HTR-8/SVneo (cell line): ENCODE measurements around the gene PLCB3.

Experiments
- DNase-seq: peaks from one replicate; pipeline ENCODE4 v3.0.0; 2011; ENCODE audit warnings: low spot score, mixed read lengths; ENCODE audit not compliant: insufficient read length
- FAIRE-seq: peaks from 2 replicates; lab custom pipeline; 2011; peaks lifted over from hg19 to GRCh38; lab: Jason Lieb, UNC

The PLCB3 gene

GRCh38 chr11:64262271-64263002 is 11.1 kb downstream of the PLCB3 start:
- FAIRE-seq (no peak), DNase-seq (no peak)

GRCh38 chr11:64263021-64263946 is 12.0 kb downstream of the PLCB3 start:
- DNase-seq (no peak), FAIRE-seq (no peak)

DNA sequence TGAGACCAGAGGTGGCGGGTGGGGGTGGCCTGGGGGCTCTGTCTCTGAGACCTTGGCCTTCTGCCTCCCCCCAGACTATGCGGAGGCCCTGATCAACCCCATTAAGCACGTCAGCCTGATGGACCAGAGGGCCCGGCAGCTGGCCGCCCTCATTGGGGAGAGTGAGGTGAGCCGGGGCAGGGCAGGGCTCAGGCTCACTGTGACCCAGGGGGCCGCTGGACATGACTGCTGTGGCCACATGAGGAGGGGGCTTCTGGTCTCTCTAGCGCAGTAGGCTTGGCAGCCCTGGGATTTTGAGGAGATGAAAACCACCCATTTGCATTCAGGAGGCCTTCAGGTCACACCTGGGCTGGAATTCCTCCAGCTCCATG is 12.6 kb downstream of the PLCB3 start:
- FAIRE-seq (no peak), DNase-seq (no peak)

DNA sequence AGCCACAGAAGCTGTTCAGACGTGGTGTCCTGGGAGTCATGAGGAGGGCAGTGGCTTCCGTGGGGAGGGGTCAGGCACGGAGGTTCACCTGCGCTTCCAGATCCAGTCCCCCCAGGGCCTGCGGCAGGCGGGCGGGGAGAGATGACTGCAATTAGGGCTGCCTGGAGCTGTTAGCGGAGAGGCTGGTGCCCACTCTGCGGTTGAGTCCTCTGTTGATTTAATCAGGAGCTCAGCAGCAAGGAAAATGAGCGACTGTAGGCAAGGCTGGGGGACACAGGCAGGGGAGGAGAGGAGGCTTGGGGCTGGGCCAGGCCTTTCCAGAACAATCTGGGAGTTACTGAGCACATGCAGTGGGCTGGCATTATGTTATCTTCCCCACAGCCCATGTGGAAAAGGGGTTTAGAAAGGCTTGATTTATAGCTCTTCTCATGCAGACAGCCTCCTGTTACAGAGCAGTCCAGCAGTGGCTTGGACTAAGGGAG is 13.1 kb downstream of the PLCB3 start:
- no peak for DNase-seq
- FAIRE-seq, result no peak

DNA sequence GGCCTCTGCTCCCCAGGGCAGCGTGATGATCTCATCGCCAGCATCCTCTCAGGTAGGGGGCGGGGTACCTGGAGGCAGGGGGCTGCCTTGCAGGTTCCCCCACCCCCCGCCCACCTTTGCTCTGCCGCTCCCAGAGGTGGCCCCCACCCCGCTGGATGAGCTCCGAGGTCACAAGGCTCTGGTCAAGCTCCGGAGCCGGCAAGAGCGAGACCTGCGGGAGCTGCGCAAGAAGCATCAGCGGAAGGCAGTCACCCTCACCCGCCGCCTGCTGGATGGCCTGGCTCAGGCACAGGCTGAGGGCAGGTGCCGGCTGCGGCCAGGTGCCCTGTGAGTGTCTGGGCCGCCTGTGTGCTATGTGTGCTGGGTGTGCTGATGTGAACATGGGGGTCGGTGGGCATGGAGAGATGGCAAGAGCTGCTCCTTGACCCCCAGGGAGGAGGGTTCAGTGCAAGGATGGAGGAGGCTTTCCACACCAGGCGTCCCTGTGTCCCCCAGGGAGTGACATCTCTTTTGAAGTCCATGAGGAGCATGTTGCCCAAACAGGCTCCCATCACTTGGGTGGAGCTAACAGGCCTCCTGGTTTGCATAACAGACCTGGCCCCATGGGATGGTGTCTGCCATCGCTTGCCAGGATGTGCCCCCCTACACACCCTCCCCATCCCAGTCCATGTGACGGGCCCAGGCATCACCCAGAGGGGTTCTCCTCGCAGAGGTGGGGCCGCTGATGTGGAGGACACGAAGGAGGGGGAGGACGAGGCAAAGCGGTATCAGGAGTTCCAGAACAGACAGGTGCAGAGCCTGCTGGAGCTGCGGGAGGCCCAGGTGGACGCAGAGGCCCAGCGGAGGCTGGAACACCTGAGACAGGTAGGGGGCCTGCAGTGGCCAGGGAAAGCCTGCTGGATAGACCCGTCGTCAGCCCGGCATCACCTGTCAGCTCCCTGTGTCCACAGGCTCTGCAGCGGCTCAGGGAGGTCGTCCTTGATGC is 14.1 kb downstream of the PLCB3 start:
- no peak for DNase-seq
- FAIRE-seq, result no peak

DNA sequence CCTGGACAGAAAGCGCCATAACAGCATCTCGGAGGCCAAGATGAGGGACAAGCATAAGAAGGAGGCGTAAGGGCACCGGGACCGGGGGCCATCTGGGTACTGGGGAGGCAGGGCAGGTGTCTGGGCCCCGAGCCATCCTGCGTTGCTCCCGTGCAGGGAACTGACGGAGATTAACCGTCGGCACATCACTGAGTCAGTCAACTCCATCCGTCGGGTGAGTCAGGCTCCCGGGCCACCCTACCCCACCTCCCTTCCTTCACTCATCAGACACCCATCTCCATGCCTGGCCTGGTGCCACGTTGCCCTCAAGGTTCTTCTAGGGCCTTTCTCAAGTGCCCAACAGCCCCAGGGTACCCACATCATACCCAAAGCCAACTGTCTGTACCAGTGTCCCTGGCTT is 15.0 kb downstream of the PLCB3 start:
- DNase-seq (no peak), FAIRE-seq (no peak)

- no peak for DNase-seq
- no peak for FAIRE-seq
Observed at GRCh38 chr11:64267207-64267945, 16.0 kb downstream of the PLCB3 start.

GRCh38 chr11:64268025-64268892 is 16.9 kb downstream of the PLCB3 start:
- FAIRE-seq (no peak), DNase-seq (peak; percentile 7)

DNA sequence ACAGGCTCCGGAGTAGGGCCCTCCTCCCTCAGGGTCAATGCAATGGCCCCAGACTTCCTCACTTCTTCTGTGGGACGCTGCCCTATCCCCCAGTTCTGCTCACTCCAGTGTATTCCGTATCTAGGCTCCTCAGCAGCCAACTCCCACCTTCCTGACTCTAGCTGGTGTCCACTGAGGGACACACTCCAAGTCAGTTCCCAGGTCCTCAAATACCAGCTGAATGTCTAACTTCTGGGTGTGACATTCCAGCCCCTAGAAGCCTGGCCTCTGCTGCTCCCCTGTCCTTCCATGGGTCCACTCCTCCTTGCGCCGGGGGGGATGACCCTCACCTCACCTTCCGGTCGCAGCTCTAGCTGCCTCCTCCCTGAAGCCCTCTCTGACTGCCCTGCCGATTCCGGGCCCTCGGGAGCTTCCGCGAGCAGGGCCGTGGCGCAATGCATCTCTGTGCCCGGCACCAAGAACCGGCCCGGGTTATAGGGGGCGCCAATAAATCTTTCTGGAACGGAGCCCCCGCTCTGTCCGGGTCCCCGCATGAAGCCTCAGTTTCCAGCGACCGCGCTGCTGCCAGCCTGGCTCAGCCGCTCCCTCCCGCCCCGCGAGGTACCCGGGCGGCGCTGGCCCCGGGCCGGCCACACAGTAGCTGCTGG is 17.7 kb downstream of the PLCB3 start:
- DNase-seq (peak; percentile 18), FAIRE-seq (no peak)

DNA sequence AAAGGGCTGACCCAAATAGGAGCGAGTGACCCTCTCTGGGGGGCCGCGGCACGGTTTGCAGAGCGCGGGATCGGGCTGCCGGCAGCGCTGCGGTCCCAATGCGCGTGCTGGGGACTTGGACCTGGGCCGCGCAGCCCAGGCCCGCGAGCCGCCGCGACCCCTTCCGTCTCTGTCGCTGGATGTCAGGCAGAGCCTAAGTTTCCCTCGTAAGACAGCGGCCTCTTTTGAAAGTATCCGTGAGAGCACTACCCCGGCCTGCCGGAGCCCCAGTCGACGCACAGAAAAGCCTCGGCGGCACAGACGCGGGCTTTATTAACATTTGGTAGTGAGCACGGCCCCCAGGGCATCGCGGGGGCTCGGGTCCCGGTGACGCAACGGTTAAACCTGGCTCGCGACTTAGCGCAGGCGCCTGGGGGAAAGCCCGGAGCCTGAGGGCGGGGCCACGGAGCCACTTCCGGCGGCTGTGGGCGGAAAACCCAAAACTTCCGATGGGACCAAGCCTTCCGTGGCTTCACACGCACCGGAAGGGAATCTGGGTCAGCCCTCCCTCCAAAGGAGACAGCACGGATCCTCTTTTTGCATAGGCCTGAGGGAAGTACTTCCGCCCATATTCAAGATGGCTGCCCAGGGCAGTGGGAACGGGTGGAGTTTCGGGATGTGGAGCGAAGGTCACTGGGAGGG is 18.4 kb downstream of the PLCB3 start:
- DNase-seq (peak; percentile 92), FAIRE-seq (no peak)

DNA sequence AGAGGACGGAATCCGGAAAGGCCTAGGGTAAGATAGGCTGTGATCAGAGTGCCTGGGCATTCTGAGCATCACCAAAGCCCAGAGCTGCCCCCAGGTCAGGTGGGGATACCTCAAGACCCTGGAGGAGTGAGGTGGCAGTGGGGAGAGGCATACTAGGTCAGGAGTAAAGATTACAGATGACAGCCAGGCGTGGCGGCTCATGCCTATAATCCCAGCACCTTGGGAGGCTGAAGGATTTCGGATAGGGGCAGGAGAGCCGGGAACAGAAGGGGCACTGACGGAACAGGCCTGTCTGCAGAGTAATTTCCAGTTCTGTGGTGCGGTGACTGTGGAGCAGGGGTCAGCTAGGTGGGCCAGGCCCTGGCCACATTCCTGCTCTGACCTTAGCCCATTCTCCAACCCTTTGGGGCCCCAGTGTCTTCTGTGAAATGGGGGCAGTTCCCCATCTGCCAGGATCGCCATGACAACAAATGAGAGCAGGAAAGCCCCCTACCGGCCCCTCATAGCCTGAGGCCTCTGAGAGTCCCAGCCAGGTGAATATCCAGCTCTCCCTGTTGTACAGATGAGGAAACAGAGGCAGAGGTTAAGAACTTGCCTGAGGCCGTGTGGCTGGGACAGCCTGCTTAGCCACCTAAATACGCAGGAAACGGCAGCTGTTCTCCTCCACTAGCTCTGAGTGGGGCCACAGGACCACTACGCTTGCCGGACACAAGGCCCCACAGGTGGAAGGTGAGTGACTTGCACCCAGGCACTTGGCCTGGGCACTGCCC is 23.9 kb downstream of the PLCB3 start:
- no peak for FAIRE-seq
- no peak for DNase-seq

DNA sequence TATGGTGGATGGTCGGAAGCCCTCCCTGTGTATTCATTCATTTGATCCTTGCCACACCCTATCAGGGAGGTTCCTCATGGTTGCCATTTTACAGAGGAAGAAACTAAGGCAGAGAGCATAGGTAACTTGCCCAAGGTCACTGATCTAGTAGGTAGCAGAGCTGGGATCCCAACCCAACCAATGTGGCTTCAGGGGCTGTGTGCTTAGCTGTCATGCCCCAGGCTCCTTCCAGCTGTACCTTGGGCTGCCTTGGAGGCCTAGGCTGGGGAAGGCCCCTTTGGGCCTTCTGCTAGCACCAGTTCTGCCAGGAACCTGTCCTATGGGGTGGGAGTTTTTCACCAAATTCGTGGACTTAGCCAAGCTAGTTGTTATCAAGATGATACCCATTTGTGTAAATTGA is 24.5 kb downstream of the PLCB3 start:
- no peak for DNase-seq
- no peak for FAIRE-seq

GRCh38 chr11:64276653-64277431 is 25.5 kb downstream of the PLCB3 start:
- DNase-seq, result peak; percentile 23
- no peak for FAIRE-seq

GRCh38 chr11:64278576-64279190 is 27.4 kb downstream of the PLCB3 start:
- no peak for FAIRE-seq
- no peak for DNase-seq

GRCh38 chr11:64281957-64282770 is 30.8 kb downstream of the PLCB3 start:
- no peak for FAIRE-seq
- no peak for DNase-seq
